GM23338 (cell line): Measurements from ENCODE around the gene BEX2.

Experiments used
- EZH2 ChIP-seq: fragments of 200-600 bp; sonication (generic); IDR thresholded peaks from one replicate; pipeline ENCODE4 v1.8.0; 2017; ENCODE audit warnings: antibody characterized with exemption, mild to moderate bottlenecking, low read depth; ENCODE audit not compliant: unreplicated experiment
- REST ChIP-seq: IDR thresholded peaks from one replicate; pipeline ENCODE4 v1.6.1; 2018; ENCODE audit warnings: antibody characterized with exemption; ENCODE audit not compliant: unreplicated experiment

GRCh38 chrX:103310555-103311398, at the start of gene BEX2:
- no peak for TF ChIP-seq EZH2
- TF ChIP-seq REST: no peak
